ENCODE data around the gene PDZD2.

Gene PDZD2

DNA sequence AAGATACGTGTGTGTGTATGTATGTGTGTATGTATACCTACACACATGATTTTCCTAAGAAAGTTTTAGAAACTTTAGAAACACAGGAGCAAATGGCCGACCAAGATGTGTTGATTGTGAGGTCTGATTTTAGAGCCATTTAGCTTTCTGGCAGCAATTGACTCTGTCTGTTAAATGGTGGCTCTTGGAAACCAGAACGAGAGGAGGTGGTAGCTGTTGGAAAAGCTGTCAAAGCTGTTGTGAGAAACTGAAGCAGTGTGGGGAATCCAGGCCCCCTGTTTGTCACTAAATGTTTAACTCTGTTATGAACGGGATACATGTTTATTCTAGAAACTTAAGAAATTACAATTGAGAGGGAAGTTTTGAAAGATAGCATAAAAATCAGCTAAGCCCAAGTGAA, 443.8 kb downstream of the PDZD2 start:
- Histone ChIP-seq H3K27me3 (replicated peaks in 2 of 5; ENCODE audit: control insufficient read depth in 4 of 5, insufficient read depth in 5 of 5, low read length in 4 of 5) (no peaks in the 10 kb centered on the region), H3K36me3 (ENCODE audit: control insufficient read depth in 4 of 4, insufficient read depth in 4 of 4, low read length in 3 of 4) (peaks cover 0 to 22% (median under 1%) of the 10 kb centered on the region in 4 experiments), H3K27ac (ENCODE audit: insufficient read depth in 1 of 2, low read depth in 1 of 2, low read length in 2 of 2, poor library complexity in 1 of 2, severe bottlenecking in 2 of 2) (no peak overlapping the region), H3K4me1 (ENCODE audit: control extremely low read depth in 1 of 4, control insufficient read depth in 4 of 4, insufficient read depth in 4 of 4, low read length in 3 of 4) (peaks cover 0 to 5% (median 0%) of the 10 kb centered on the region in 4 experiments), H3K9me3 (ENCODE audit: control extremely low read depth in 1 of 5, control insufficient read depth in 4 of 5, insufficient read depth in 2 of 5, low read depth in 1 of 5, low read length in 4 of 5) (no peaks in the 10 kb centered on the region), H3K4me3 (ENCODE audit: control insufficient read depth in 1 of 7, extremely low read depth in 1 of 7, insufficient read depth in 4 of 7, low read depth in 2 of 7, low read length in 6 of 7) (no peak overlapping the region)
- ChIA-PET CTCF (no interaction called here), POLR2A (no interaction called here)
- no peak for DNase-seq
- WGBS (ENCODE audit: insufficient coverage), result 100% methylated on average over 3 of the region's 4 CpGs

DNA sequence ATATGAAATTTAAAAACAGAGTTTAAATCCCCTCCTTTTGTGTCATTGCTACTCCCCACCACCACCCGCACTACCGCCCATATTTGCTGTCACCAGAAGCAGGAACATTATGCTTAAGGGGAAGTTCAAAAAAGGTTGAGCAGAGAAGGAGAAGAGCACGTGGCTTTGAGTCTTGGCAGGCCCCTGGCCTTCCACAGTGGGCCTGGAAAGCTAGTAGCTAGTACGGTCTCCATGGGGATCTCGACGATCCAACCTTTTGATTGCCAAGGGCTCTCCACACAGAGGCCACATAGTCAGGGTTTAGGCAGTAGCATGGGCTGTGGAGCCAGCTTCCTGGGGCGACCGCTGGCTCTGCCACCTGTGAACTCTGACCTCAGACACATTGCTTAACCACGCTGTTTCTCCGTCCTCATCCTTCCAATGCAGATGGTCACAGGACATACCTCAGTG, 445.1 kb downstream of the PDZD2 start:
- 84% methylated on average over 8 of the region's 10 CpGs for WGBS (ENCODE audit: insufficient coverage)
- H3K27ac ChIP-seq (ENCODE audit: insufficient read depth in 1 of 2, low read depth in 1 of 2, low read length in 2 of 2, poor library complexity in 1 of 2, severe bottlenecking in 2 of 2), result no peak overlapping the region
- H3K27me3 ChIP-seq (replicated peaks in 2 of 5; ENCODE audit: control insufficient read depth in 4 of 5, insufficient read depth in 5 of 5, low read length in 4 of 5), result no peaks in the 10 kb centered on the region
- H3K4me1 ChIP-seq (ENCODE audit: control extremely low read depth in 1 of 4, control insufficient read depth in 4 of 4, insufficient read depth in 4 of 4, low read length in 3 of 4), result peaks cover 0 to 5% (median 0%) of the 10 kb centered on the region in 4 experiments
- CTCF ChIA-PET, result interaction anchor here (0.8 to 2.5 kb wide), 4 partner anchors 9 to 260 kb away, joined by 3 to 8 read pairs (median 5); no protein-coding TSS in a partner anchor
- POLR2A ChIA-PET, result no interaction called here
- peaks cover 0 to 29% (median 5%) of the 10 kb centered on the region in 4 experiments for H3K36me3 ChIP-seq (ENCODE audit: control insufficient read depth in 4 of 4, insufficient read depth in 4 of 4, low read length in 3 of 4)
- H3K4me3 ChIP-seq (ENCODE audit: control insufficient read depth in 1 of 7, extremely low read depth in 1 of 7, insufficient read depth in 4 of 7, low read depth in 2 of 7, low read length in 6 of 7), result no peak overlapping the region
- H3K9me3 ChIP-seq (ENCODE audit: control extremely low read depth in 1 of 5, control insufficient read depth in 4 of 5, insufficient read depth in 2 of 5, low read depth in 1 of 5, low read length in 4 of 5), result no peaks in the 10 kb centered on the region
- DNase-seq, result peak in 2 of 3 donors; percentile 27 to 50

DNA sequence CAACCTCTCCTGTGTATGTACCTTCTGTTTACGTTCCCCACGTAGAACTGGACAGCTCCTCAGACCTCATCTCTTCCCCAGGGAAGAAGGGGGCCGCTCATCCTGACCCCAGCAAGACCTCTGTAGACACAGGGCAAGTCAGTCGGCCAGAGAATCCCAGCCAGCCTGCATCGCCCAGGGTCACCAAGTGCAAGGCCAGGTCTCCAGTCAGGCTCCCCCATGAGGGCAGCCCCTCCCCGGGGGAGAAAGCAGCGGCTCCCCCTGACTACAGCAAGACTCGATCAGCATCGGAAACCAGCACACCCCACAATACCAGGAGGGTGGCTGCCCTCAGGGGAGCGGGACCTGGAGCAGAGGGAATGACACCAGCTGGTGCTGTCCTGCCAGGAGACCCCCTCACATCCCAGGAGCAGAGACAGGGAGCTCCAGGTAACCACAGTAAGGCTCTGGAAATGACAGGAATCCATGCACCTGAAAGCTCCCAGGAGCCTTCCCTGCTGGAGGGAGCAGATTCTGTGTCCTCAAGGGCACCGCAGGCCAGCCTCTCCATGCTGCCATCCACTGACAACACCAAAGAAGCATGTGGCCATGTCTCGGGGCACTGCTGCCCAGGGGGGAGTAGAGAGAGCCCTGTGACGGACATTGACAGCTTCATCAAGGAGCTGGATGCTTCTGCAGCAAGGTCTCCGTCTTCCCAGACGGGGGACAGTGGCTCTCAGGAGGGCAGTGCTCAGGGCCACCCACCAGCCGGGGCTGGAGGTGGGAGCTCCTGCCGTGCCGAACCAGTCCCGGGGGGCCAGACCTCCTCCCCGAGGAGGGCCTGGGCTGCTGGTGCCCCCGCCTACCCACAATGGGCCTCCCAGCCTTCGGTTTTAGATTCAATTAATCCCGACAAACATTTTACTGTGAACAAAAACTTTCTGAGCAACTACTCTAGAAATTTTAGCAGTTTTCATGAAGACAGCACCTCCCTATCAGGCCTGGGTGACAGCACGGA, 448.5 kb downstream of the PDZD2 start:
- Histone ChIP-seq H3K36me3 (ENCODE audit: control insufficient read depth in 4 of 4, insufficient read depth in 4 of 4, low read length in 3 of 4) (peaks cover 0 to 47% (median 9%) of the 10 kb centered on the region in 4 experiments), H3K27me3 (replicated peaks in 2 of 5; ENCODE audit: control insufficient read depth in 4 of 5, insufficient read depth in 5 of 5, low read length in 4 of 5) (no peaks in the 10 kb centered on the region), H3K4me3 (ENCODE audit: control insufficient read depth in 1 of 7, extremely low read depth in 1 of 7, insufficient read depth in 4 of 7, low read depth in 2 of 7, low read length in 6 of 7) (no peak overlapping the region), H3K4me1 (ENCODE audit: control extremely low read depth in 1 of 4, control insufficient read depth in 4 of 4, insufficient read depth in 4 of 4, low read length in 3 of 4) (peaks cover 0 to 5% (median 0%) of the 10 kb centered on the region in 4 experiments), H3K27ac (ENCODE audit: insufficient read depth in 1 of 2, low read depth in 1 of 2, low read length in 2 of 2, poor library complexity in 1 of 2, severe bottlenecking in 2 of 2) (no peak overlapping the region), H3K9me3 (ENCODE audit: control extremely low read depth in 1 of 5, control insufficient read depth in 4 of 5, insufficient read depth in 2 of 5, low read depth in 1 of 5, low read length in 4 of 5) (no peaks in the 10 kb centered on the region)
- ChIA-PET CTCF (interaction anchor here (0.8 to 1.2 kb wide), 6 partner anchors 10 to 535 kb away, joined by 3 read pairs; no protein-coding TSS in a partner anchor), POLR2A (no interaction called here)
- WGBS (ENCODE audit: insufficient coverage), result 97% methylated on average over 18 of the region's 24 CpGs
- DNase-seq, result no peak

DNA sequence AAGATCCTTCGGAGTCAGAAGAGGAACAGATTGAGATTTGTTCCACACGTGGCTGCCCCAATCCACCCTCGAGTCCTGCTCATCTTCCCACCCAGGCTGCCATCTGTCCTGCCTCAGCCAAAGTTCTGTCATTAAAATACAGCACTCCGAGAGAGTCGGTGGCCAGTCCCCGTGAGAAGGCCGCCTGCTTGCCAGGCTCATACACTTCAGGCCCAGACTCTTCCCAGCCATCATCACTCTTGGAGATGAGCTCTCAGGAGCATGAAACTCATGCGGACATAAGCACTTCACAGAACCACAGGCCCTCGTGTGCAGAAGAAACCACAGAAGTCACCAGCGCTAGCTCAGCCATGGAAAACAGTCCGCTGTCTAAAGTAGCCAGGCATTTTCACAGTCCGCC, 449.3 kb downstream of the PDZD2 start:
- Histone ChIP-seq H3K4me3 (ENCODE audit: control insufficient read depth in 1 of 7, extremely low read depth in 1 of 7, insufficient read depth in 4 of 7, low read depth in 2 of 7, low read length in 6 of 7) (no peak overlapping the region), H3K4me1 (ENCODE audit: control extremely low read depth in 1 of 4, control insufficient read depth in 4 of 4, insufficient read depth in 4 of 4, low read length in 3 of 4) (peaks cover 0 to 5% (median 1%) of the 10 kb centered on the region in 4 experiments), H3K27me3 (replicated peaks in 2 of 5; ENCODE audit: control insufficient read depth in 4 of 5, insufficient read depth in 5 of 5, low read length in 4 of 5) (no peaks in the 10 kb centered on the region), H3K27ac (ENCODE audit: insufficient read depth in 1 of 2, low read depth in 1 of 2, low read length in 2 of 2, poor library complexity in 1 of 2, severe bottlenecking in 2 of 2) (no peak overlapping the region), H3K9me3 (ENCODE audit: control extremely low read depth in 1 of 5, control insufficient read depth in 4 of 5, insufficient read depth in 2 of 5, low read depth in 1 of 5, low read length in 4 of 5) (no peaks in the 10 kb centered on the region), H3K36me3 (ENCODE audit: control insufficient read depth in 4 of 4, insufficient read depth in 4 of 4, low read length in 3 of 4) (peaks cover 0 to 45% (median 9%) of the 10 kb centered on the region in 4 experiments)
- CTCF ChIA-PET, result interaction anchor here (1.0 to 1.2 kb wide), 4 partner anchors 11 to 506 kb away, joined by 3 read pairs; no protein-coding TSS in a partner anchor
- POLR2A ChIA-PET, result no interaction called here
- no peak for DNase-seq
- over 99% methylated on average over 11 of the region's 12 CpGs for WGBS (ENCODE audit: insufficient coverage)

DNA sequence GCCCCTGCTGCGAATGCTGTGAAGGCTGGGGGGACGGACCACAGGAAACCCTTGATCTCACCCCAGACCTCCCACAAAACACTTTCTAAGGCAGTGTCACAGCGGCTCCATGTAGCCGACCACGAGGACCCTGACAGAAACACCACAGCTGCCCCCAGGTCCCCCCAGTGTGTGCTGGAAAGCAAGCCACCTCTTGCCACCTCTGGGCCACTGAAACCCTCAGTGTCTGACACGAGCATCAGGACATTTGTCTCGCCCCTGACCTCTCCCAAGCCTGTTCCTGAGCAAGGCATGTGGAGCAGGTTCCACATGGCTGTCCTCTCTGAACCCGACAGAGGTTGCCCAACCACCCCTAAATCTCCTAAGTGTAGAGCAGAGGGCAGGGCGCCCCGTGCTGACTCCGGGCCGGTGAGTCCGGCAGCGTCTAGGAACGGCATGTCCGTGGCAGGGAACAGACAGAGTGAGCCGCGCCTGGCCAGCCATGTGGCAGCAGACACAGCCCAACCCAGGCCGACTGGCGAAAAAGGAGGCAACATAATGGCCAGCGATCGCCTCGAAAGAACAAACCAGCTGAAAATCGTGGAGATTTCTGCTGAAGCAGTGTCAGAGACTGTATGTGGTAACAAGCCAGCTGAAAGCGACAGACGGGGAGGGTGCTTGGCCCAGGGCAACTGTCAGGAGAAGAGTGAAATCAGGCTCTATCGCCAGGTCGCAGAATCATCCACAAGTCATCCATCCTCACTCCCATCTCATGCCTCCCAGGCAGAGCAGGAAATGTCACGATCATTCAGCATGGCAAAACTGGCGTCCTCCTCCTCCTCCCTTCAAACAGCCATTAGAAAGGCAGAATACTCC, 450.4 kb downstream of the PDZD2 start:
- CTCF ChIA-PET, result interaction anchor here (1.0 kb wide), 1 partner anchor 265 kb away, joined by 3 read pairs; no protein-coding TSS in a partner anchor
- WGBS (ENCODE audit: insufficient coverage), result 97% methylated on average over 23 of the region's 30 CpGs
- no peaks in the 10 kb centered on the region for H3K27me3 ChIP-seq (replicated peaks in 2 of 5; ENCODE audit: control insufficient read depth in 4 of 5, insufficient read depth in 5 of 5, low read length in 4 of 5)
- no peak overlapping the region for H3K27ac ChIP-seq (ENCODE audit: insufficient read depth in 1 of 2, low read depth in 1 of 2, low read length in 2 of 2, poor library complexity in 1 of 2, severe bottlenecking in 2 of 2)
- peaks cover 0 to 44% (median 12%) of the 10 kb centered on the region in 4 experiments for H3K36me3 ChIP-seq (ENCODE audit: control insufficient read depth in 4 of 4, insufficient read depth in 4 of 4, low read length in 3 of 4)
- H3K4me3 ChIP-seq (ENCODE audit: control insufficient read depth in 1 of 7, extremely low read depth in 1 of 7, insufficient read depth in 4 of 7, low read depth in 2 of 7, low read length in 6 of 7), result no peak overlapping the region
- POLR2A ChIA-PET, result no interaction called here
- peaks cover 0 to 3% (median under 1%) of the 10 kb centered on the region in 4 experiments for H3K4me1 ChIP-seq (ENCODE audit: control extremely low read depth in 1 of 4, control insufficient read depth in 4 of 4, insufficient read depth in 4 of 4, low read length in 3 of 4)
- DNase-seq, result no peak
- H3K9me3 ChIP-seq (ENCODE audit: control extremely low read depth in 1 of 5, control insufficient read depth in 4 of 5, insufficient read depth in 2 of 5, low read depth in 1 of 5, low read length in 4 of 5), result no peaks in the 10 kb centered on the region

DNA sequence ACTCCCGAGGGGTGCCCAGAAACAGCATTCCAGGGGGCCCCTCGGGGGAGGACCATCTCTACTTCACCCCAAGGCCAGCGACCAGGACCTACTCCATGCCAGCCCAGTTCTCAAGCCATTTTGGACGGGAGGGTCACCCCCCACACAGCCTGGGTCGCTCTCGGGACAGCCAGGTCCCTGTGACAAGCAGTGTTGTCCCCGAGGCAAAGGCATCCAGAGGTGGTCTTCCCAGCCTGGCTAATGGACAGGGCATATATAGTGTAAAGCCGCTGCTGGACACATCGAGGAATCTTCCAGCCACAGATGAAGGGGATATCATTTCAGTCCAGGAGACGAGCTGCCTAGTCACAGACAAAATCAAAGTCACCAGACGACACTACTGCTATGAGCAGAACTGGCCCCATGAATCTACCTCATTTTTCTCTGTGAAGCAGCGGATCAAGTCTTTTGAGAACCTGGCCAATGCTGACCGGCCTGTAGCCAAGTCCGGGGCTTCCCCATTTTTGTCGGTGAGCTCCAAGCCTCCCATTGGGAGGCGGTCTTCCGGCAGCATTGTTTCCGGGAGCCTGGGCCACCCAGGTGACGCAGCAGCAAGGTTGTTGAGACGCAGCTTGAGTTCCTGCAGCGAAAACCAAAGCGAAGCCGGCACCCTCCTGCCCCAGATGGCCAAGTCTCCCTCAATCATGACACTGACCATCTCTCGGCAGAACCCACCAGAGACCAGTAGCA, 451.3 kb downstream of the PDZD2 start:
- 97% methylated on average over 23 of the region's 24 CpGs for whole genome bisulfite sequencing (ENCODE audit: insufficient coverage)
- no peaks in the 10 kb centered on the region for H3K9me3 ChIP-seq (ENCODE audit: control extremely low read depth in 1 of 5, control insufficient read depth in 4 of 5, insufficient read depth in 2 of 5, low read depth in 1 of 5, low read length in 4 of 5)
- DNase-seq, result no peak
- peaks cover 0 to 51% (median 15%) of the 10 kb centered on the region in 4 experiments for H3K36me3 ChIP-seq (ENCODE audit: control insufficient read depth in 4 of 4, insufficient read depth in 4 of 4, low read length in 3 of 4)
- H3K4me3 ChIP-seq (ENCODE audit: control insufficient read depth in 1 of 7, extremely low read depth in 1 of 7, insufficient read depth in 4 of 7, low read depth in 2 of 7, low read length in 6 of 7), result no peak overlapping the region
- POLR2A ChIA-PET, result no interaction called here
- H3K27ac ChIP-seq (ENCODE audit: insufficient read depth in 1 of 2, low read depth in 1 of 2, low read length in 2 of 2, poor library complexity in 1 of 2, severe bottlenecking in 2 of 2), result no peak overlapping the region
- CTCF ChIA-PET, result interaction anchor here (0.7 to 1.4 kb wide), 4 partner anchors 13 to 510 kb away, joined by 3 to 7 read pairs (median 4); no protein-coding TSS in a partner anchor
- H3K27me3 ChIP-seq (replicated peaks in 2 of 5; ENCODE audit: control insufficient read depth in 4 of 5, insufficient read depth in 5 of 5, low read length in 4 of 5), result no peaks in the 10 kb centered on the region
- peaks cover 0 to 3% (median 0%) of the 10 kb centered on the region in 4 experiments for H3K4me1 ChIP-seq (ENCODE audit: control extremely low read depth in 1 of 4, control insufficient read depth in 4 of 4, insufficient read depth in 4 of 4, low read length in 3 of 4)
